Smooth muscle cell (in vitro differentiated cells): Measurements from ENCODE around the gene EFCAB7. TPM values are rescaled to one million over a fixed set of nuclear protein-coding genes. Genes with fewer than 3 reads are reported as not detected.
A peak's percentile ranks its signal among the peaks of the same experiment; 100 is the strongest.

Source experiments
- DNase-seq: peaks from one replicate; lab custom pipeline; 2025; ENCODE audit not compliant: unreplicated experiment; lab: John Stamatoyannopoulos, UW
- H2AFZ ChIP-seq: fragments of 200-600 bp; sonication (generic); 2 replicates; pipeline ENCODE4 v1.6.0; 2016; ENCODE audit warnings: antibody characterized with exemption, low read depth, mild to moderate bottlenecking
- H3F3A ChIP-seq: fragments of 200-600 bp; sonication (generic); 2 replicates; pipeline ENCODE4 v1.6.0; 2017; ENCODE audit warnings: antibody characterized with exemption, low read depth
- H3K27ac ChIP-seq: fragments of 200-600 bp; sonication (generic); 2 replicates; pipeline ENCODE4 v1.5.1; 2016; ENCODE audit warnings: low read depth, mild to moderate bottlenecking
- H3K27me3 ChIP-seq: fragments of 200-600 bp; sonication (generic); 2 replicates; pipeline ENCODE4 v1.6.1; 2016; ENCODE audit warnings: low read depth, mild to moderate bottlenecking
- H3K36me3 ChIP-seq: fragments of 200-600 bp; sonication (generic); 2 replicates; pipeline ENCODE4 v1.5.1; 2016; ENCODE audit warnings: low read depth
- H3K4me1 ChIP-seq: fragments of 200-600 bp; sonication (generic); 2 replicates; pipeline ENCODE4 v1.5.1; 2016; ENCODE audit warnings: low read depth
- H3K4me2 ChIP-seq: fragments of 200-600 bp; sonication (generic); 2 replicates; pipeline ENCODE4 v1.6.0; 2016; ENCODE audit warnings: mild to moderate bottlenecking
- H3K4me3 ChIP-seq: fragments of 200-600 bp; sonication (generic); 2 replicates; pipeline ENCODE4 v1.5.1; 2016; ENCODE audit warnings: mild to moderate bottlenecking
- H3K79me2 ChIP-seq: fragments of 200-600 bp; sonication (generic); 2 replicates; pipeline ENCODE4 v1.6.0; 2016; ENCODE audit warnings: low read depth, mild to moderate bottlenecking
- H3K9ac ChIP-seq: fragments of 200-600 bp; sonication (generic); 2 replicates; pipeline ENCODE4 v1.6.0; 2016; ENCODE audit warnings: low read depth
- H3K9me3 ChIP-seq: fragments of 200-600 bp; sonication (generic); replicated peaks from 2 replicates; pipeline ENCODE4 v1.5.1; 2016; ENCODE audit warnings: low read depth
- H4K20me1 ChIP-seq: fragments of 200-600 bp; sonication (generic); 2 replicates; pipeline ENCODE4 v1.6.0; 2016; ENCODE audit warnings: low read depth
- WGBS: methylation state at CpG from one replicate; pipeline ENCODE4 v1.1.7; 2016; ENCODE audit warnings: low lambda C conversion rate; 5-methylcytosine and 5-hydroxymethylcytosine counted together
- polyA plus RNA-seq: library from polyadenylated mRNA; unstranded; fragments of >200 nt; fragmentation: Nextera tagmentation; extraction: Ambion mirVana; gene quantifications from 2 replicates; pipeline ENCODE4 v1.2.1, GENCODE V29; 2016
- total RNA-seq: library from RNA; depleted of rRNA; stranded (reverse); fragments of >200 nt; gene quantifications from 2 replicates; pipeline ENCODE4 v1.2.3, GENCODE V29; 2014
- TF ChIP-seq, protein P1 (sequence below): fragments of 200-600 bp; sonication (generic); IDR thresholded peaks from 2 replicates; pipeline ENCODE4 v1.5.1; 2017; ENCODE audit warnings: borderline replicate concordance, mild to moderate bottlenecking, antibody characterized with exemption; ENCODE audit not compliant: insufficient read depth, poor library complexity, severe bottlenecking

The EFCAB7 gene
- total and polyA plus RNA-seq, 2 experiments from 2014 or later: 3.5 to 5.4 TPM

DNA sequence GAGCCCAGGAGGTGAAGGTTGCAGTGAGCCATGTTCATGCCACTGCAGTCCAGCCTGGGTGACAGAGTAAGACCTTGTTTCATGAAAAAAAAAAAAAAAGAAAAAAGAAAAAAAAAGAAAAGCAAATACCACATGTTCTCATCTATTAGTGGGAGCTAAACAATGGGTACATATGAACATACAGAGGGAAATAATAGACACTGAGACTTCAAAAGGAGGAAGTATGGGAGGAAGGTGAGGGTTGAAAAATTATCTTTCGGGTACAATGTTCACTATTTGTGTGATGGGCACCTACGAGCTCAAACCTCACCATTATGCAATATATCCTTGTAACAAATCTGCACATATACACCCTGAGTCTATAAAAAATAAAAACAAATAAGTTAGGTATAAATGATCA, 6.7 kb upstream of the EFCAB7 start:
- peaks cover 10% of the 10 kb centered on the region for H3K79me2 ChIP-seq
- H3K4me3 ChIP-seq: no peak overlapping the region
- no peaks in the 10 kb centered on the region for H3F3A ChIP-seq
- H3K9me3 ChIP-seq: no peaks in the 10 kb centered on the region
- no peak for DNase-seq
- no peak overlapping the region for H3K27ac ChIP-seq
- H4K20me1 ChIP-seq: no peaks in the 10 kb centered on the region
- H2AFZ ChIP-seq: no peak overlapping the region
- no peaks in the 10 kb centered on the region for H3K36me3 ChIP-seq
- no peak overlapping the region for H3K4me2 ChIP-seq
- H3K9ac ChIP-seq: no peak overlapping the region
- TF ChIP-seq, protein P1, sequence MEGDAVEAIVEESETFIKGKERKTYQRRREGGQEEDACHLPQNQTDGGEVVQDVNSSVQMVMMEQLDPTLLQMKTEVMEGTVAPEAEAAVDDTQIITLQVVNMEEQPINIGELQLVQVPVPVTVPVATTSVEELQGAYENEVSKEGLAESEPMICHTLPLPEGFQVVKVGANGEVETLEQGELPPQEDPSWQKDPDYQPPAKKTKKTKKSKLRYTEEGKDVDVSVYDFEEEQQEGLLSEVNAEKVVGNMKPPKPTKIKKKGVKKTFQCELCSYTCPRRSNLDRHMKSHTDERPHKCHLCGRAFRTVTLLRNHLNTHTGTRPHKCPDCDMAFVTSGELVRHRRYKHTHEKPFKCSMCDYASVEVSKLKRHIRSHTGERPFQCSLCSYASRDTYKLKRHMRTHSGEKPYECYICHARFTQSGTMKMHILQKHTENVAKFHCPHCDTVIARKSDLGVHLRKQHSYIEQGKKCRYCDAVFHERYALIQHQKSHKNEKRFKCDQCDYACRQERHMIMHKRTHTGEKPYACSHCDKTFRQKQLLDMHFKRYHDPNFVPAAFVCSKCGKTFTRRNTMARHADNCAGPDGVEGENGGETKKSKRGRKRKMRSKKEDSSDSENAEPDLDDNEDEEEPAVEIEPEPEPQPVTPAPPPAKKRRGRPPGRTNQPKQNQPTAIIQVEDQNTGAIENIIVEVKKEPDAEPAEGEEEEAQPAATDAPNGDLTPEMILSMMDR: no peak
- H3K27me3 ChIP-seq: no peaks in the 10 kb centered on the region
- WGBS: 96% methylated on average over 2 of the region's 2 CpGs
- H3K4me1 ChIP-seq: no peaks in the 10 kb centered on the region

DNA sequence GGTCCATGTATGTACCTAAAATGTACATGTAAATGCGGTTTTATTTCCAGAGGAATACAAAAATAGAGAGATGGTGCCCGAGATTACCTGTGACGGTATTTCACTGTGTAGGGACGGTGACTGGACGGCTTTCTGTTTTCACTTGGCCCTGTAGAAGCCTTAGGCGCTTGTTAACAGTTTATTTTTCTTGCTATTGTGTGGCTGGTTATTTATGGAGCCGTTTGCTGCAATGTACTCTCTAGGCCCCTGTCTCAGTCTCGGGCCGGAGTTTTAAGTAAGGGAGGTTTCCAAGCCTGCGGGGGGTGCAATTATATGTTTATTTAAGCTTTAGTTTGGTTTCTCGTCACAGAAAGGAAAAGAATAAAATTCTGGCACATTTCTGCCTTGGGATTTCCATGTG, 413 bp downstream of the EFCAB7 start:
- H2AFZ ChIP-seq: peak overlapping the region; percentile 100
- no peaks in the 10 kb centered on the region for H3K36me3 ChIP-seq
- peaks cover 15% of the 10 kb centered on the region for H3K4me1 ChIP-seq
- TF ChIP-seq, protein P1: no peak
- peaks cover 19% of the 10 kb centered on the region for H3K79me2 ChIP-seq
- H3K9ac ChIP-seq: peak overlapping the region; percentile 89
- H3K4me3 ChIP-seq: peak overlapping the region; percentile 90
- WGBS: 5% methylated on average over 11 of the region's 11 CpGs
- no peaks in the 10 kb centered on the region for H3F3A ChIP-seq
- peak overlapping the region; percentile 95 for H3K27ac ChIP-seq
- no peaks in the 10 kb centered on the region for H4K20me1 ChIP-seq
- no peaks in the 10 kb centered on the region for H3K27me3 ChIP-seq
- peak overlapping the region; percentile 91 for H3K4me2 ChIP-seq
- H3K9me3 ChIP-seq: no peaks in the 10 kb centered on the region
- DNase-seq: no peak

DNA sequence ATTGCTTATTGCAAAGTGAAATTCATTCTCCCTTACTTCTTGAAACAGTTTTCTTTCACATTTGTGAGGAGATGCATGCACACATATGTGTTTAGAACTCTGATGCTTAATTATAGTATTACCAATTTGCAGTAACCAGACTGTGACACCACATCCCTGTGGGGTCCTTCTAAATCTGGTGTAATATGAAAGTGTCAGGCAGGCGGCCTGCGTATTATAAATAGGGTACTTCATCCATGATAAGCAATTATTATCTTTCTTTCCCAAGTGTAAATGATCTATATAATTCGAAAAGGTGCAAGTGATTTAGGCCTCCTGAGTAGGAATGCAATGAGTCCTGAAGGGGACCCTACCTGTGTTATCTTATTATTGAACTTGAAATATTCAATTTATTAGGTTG, 876 bp downstream of the EFCAB7 start:
- H3K36me3 ChIP-seq: no peaks in the 10 kb centered on the region
- H3K79me2 ChIP-seq: peaks cover 19% of the 10 kb centered on the region
- no peaks in the 10 kb centered on the region for H3F3A ChIP-seq
- H3K4me1 ChIP-seq: peaks cover 15% of the 10 kb centered on the region
- peak overlapping the region; percentile 95 for H3K27ac ChIP-seq
- H3K4me3 ChIP-seq: peak overlapping the region; percentile 90
- peak overlapping the region; percentile 91 for H3K4me2 ChIP-seq
- H3K27me3 ChIP-seq: no peaks in the 10 kb centered on the region
- WGBS: 83% methylated on average over 3 of the region's 3 CpGs
- peak overlapping the region; percentile 100 for H2AFZ ChIP-seq
- no peaks in the 10 kb centered on the region for H4K20me1 ChIP-seq
- H3K9ac ChIP-seq: peak overlapping the region; percentile 89
- no peak for DNase-seq
- no peaks in the 10 kb centered on the region for H3K9me3 ChIP-seq
- TF ChIP-seq, protein P1: no peak

DNA sequence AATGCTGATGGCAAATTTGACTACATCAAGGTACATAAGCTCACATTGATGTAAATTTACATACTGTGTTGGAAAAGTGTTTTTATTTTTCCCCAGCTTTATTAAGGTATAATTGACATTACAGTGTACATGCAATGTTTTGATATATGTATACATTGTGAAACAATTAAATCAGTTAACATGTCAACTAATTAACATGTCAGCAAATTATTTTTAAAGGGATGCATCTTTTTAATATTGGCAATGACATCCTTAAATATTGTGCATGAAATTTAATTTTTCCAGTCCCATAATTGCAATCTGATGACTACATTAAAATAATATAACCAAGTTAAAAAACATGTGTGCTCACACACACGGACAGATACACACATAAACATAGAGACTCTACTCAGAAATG, 9.4 kb downstream of the EFCAB7 start:
- H4K20me1 ChIP-seq: no peaks in the 10 kb centered on the region
- no peak overlapping the region for H3K27ac ChIP-seq
- H3K4me1 ChIP-seq: no peaks in the 10 kb centered on the region
- peaks cover 9% of the 10 kb centered on the region for H3K36me3 ChIP-seq
- H3K4me3 ChIP-seq: no peak overlapping the region
- TF ChIP-seq, protein P1: no peak
- H3F3A ChIP-seq: no peaks in the 10 kb centered on the region
- no peak overlapping the region for H3K4me2 ChIP-seq
- no peak overlapping the region for H3K9ac ChIP-seq
- H3K9me3 ChIP-seq: no peaks in the 10 kb centered on the region
- DNase-seq: no peak
- H3K27me3 ChIP-seq: no peaks in the 10 kb centered on the region
- no peak overlapping the region for H2AFZ ChIP-seq
- 97% methylated on average over 1 of the region's 1 CpG for WGBS
- H3K79me2 ChIP-seq: no peaks in the 10 kb centered on the region
